ENCODE measurements around the gene VPS37D. TPM values are rescaled to one million over a fixed set of nuclear protein-coding genes. Genes with fewer than 3 reads are reported as not detected.

The VPS37D gene
- total and polyA plus RNA-seq, 2 experiments from 2014 or later, result 2.2 to 7.0 TPM

DNA sequence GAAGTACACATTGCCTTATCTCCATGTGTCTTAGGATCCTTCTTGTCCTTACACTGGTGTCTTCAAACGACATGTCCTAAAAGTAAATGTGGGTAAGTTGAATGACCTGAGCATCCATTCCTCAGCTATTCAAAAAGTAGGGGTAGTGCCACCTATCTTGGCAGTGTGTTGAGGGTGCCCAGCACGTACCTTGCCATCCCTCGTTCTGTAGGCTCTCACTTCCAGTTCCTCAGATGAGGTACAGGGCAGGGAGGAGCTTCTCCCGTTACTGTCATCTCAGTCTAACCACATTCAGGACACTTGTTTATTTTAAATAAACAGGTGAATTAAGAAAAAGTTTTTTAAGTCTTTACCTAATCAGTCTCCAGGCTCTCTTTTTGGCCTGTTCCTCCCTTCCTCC lies 28.7 kb downstream of the VPS37D start:
- H3K9me2 ChIP-seq (ENCODE audit: insufficient read depth), result no peaks in the 10 kb centered on the region
- ATAC-seq (no peak), DNase-seq (ENCODE audit: low spot score) (no peak)
- peaks cover 25% of the 10 kb centered on the region for H3K36me3 ChIP-seq (ENCODE audit: insufficient read depth)
- Mint-ChIP-seq H3K27me3 (ENCODE audit: insufficient read depth, low read depth, poor library complexity) (peaks cover 13% of the 10 kb centered on the region), H3K4me1 (no peaks in the 10 kb centered on the region), H3K27ac (no peak overlapping the region), H3K9me3 (no peaks in the 10 kb centered on the region), H3K36me3 (ENCODE audit: low read depth) (peaks cover 62% of the 10 kb centered on the region), H3K4me3 (no peak overlapping the region)
- no peak overlapping the region for H3K4me2 ChIP-seq
- TF ChIP-seq ZNF462 (CRISPR knock-in tag; IDR thresholded peaks at IDR 0.05) (no peak), ETS1 (IDR thresholded peaks at IDR 0.05) (no peak), STAT1 (IDR thresholded peaks at IDR 0.05; ENCODE audit: unreplicated experiment) (no peak), EZH2phosphoT487 (IDR thresholded peaks at IDR 0.05; ENCODE audit: unreplicated experiment) (no peak), CTCF (conservative IDR thresholded peaks at IDR 0.05; ENCODE audit: low read depth in 2 of 2) (no peak), POLR2AphosphoS5 (IDR thresholded peaks at IDR 0.05; ENCODE audit: low read depth) (no peak), EZH2 (IDR thresholded peaks at IDR 0.05; ENCODE audit: low read depth, unreplicated experiment) (no peak), ZNF114 (CRISPR knock-in tag; IDR thresholded peaks at IDR 0.05) (no peak), CREB1 (CRISPR knock-in tag; IDR thresholded peaks at IDR 0.05; ENCODE audit: low read depth) (no peak), ZNF331 (CRISPR knock-in tag; IDR thresholded peaks at IDR 0.05; ENCODE audit: low read depth) (no peak)
- TF ChIP-seq, protein P1, sequence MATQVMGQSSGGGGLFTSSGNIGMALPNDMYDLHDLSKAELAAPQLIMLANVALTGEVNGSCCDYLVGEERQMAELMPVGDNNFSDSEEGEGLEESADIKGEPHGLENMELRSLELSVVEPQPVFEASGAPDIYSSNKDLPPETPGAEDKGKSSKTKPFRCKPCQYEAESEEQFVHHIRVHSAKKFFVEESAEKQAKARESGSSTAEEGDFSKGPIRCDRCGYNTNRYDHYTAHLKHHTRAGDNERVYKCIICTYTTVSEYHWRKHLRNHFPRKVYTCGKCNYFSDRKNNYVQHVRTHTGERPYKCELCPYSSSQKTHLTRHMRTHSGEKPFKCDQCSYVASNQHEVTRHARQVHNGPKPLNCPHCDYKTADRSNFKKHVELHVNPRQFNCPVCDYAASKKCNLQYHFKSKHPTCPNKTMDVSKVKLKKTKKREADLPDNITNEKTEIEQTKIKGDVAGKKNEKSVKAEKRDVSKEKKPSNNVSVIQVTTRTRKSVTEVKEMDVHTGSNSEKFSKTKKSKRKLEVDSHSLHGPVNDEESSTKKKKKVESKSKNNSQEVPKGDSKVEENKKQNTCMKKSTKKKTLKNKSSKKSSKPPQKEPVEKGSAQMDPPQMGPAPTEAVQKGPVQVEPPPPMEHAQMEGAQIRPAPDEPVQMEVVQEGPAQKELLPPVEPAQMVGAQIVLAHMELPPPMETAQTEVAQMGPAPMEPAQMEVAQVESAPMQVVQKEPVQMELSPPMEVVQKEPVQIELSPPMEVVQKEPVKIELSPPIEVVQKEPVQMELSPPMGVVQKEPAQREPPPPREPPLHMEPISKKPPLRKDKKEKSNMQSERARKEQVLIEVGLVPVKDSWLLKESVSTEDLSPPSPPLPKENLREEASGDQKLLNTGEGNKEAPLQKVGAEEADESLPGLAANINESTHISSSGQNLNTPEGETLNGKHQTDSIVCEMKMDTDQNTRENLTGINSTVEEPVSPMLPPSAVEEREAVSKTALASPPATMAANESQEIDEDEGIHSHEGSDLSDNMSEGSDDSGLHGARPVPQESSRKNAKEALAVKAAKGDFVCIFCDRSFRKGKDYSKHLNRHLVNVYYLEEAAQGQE (IDR thresholded peaks at IDR 0.05; ENCODE audit: unreplicated experiment), result no peak
- no peaks in the 10 kb centered on the region for H3K27me3 ChIP-seq (ENCODE audit: insufficient read depth)
- no peaks in the 10 kb centered on the region for H3K79me2 ChIP-seq (replicated peaks; ENCODE audit: insufficient read depth)
- peaks cover 8% of the 10 kb centered on the region for H4K20me1 ChIP-seq (replicated peaks; ENCODE audit: insufficient read depth)
- H3K4me3 ChIP-seq, result no peak overlapping the region
- no peak overlapping the region for H3K27ac ChIP-seq (ENCODE audit: low read depth)
- 0 out of 2 replicates have a peak, but pooled peaks cover 3% of the 10 kb centered on the region for H3F3A ChIP-seq (replicated peaks; ENCODE audit: low read depth)
- H3K4me1 ChIP-seq (ENCODE audit: insufficient read depth), result no peaks in the 10 kb centered on the region
- H2AFZ ChIP-seq, result no peak overlapping the region

Measured in GM23338 (cell line).